GM21723 (cell line): Measurements from ENCODE around the gene REV1.
"Not testable (repeated sequence)": the region's sequence is repeated elsewhere in the genome, so short reads cannot be mapped to it uniquely, and the experiment has no call there.

Experiments
- ATAC-seq: cut with Tn5 transposase; IDR thresholded peaks from one replicate; pipeline ENCODE4 v1.9.1; 2021; ENCODE audit warnings: mild to moderate bottlenecking, moderate library complexity; ENCODE audit not compliant: unreplicated experiment

REV1 gene

DNA sequence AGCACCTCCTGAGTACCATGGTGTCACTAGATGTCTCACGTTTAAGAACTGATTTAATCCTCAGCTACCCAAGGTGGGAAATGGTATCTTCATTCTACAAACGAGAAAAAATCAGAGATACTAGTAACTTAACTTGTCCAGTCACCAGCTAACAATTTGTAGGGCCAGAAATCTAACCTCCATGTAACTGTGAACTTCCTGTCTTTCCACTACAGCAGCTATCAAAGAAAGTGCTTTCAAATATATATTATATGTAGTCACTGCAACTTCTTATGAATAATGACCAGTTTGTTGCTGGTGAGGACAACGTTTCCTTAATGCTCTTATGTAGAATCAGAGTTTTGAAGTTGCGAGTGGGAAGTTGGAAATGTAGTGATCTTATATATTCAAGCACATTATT, 1.9 kb downstream of the REV1 start:
- ATAC-seq: no peak

DNA sequence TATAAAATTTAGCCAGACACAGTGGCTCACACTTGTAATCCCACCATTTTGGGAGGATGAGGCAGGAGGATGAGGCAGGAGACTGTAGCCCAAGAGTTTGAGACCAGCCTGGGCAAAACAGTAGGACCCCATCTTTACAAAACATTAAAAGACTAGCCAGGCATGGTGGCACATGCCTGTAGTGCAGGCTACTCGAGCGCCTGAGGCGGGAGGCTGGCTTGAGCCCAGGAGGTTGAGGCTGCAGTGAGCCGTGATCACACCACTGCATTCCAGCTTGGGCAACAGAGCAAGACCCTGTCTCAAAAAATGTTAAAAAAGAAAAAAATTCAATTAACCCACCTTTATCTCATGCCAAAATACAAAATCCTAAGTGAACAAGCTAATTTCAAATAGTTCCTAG, 4.0 kb downstream of the REV1 start:
- no peak for ATAC-seq

DNA sequence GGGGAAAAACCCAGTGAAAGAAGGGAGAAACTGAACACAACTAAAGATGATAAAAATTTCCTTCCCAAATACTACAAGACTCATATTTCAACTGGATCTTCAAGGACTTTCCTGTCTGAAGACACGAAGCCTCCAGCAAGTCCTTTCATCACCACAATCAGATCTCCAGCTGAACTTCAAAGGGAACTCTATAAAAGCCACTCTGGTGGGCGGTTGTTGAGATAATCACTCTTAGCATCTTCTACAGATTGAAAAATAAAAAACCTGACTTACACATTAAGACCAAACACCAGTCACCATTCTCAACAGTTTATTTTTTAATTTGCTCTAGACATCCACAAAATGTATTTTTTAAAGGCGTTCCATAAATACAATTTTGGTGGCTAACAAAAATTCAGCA, 4.4 kb downstream of the REV1 start:
- no peak for ATAC-seq

DNA sequence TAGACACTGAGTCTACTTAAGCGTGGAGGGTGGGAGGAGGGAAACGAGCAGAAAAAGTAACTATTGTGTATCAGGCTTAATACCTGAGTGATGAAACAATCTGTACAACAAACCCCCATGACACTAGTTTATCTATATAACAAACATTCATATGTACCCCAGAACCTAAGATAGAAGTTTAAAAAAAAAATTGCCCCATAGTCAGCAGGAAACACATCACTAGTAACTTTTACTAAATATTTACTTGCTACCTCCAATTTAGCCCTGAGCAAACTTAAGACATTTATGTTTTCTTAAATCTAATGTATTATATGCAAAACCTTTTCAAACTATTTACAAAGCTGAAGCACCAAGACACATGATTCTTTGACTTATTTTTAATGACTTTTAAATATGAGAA, 5.6 kb downstream of the REV1 start:
- ATAC-seq: no peak

DNA sequence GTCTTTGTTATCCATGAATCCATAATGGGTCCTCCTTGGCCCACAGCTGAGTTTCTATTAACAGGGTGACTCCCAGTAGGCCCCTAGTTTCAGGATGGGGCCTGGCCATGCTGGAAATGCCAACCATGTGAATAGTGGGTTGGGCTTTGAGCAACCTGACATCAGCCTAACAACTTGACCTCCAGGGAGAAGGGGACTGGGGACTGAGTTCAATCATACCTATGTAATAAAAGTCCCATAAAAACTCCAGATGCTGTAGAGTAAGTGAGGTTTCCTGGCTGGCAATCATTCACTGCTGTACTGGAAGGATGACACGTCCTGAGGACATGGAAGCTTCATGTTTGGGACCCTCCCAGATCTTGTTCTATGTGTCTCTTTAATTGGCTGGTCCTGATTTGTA, 7.9 kb downstream of the REV1 start:
- no peak for ATAC-seq

DNA sequence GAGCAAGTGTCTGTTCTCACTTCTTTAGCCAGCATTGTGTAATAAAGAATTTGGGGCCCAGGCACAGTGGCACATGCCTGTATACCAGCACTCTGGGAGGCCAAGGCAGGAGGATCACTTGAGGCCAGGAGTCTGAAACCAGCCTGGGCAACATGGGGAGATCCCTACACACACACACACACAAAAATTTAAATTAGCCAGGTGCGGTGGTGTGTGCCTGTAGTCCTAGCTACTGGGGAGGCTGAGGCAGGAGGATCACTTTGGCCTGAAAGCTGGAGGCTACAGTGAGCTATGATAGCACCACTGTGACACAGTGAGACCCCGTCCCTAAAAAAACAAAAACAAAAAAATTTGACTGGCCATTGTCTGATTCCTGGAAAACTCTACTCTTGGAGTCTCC, 8.3 kb downstream of the REV1 start:
- no peak for ATAC-seq

DNA sequence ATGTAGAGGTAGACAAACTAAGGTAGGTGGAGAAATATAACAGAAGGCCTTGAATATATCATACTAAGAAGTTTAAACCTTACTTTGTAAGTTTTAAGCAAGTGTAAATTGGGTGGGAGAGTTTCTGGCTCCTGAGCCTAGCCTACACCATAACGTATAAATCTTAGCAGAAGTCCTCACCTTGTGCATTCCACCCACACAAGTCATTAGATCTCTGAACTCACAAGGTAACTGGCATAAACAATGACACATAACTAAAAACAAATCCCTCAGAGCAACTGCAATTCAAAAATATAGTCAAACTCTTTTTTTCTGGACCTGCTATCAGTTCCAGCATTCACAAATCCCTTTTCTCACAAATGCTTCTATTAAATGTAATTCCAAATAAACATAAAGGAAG, 9.4 kb downstream of the REV1 start:
- no peak for ATAC-seq

DNA sequence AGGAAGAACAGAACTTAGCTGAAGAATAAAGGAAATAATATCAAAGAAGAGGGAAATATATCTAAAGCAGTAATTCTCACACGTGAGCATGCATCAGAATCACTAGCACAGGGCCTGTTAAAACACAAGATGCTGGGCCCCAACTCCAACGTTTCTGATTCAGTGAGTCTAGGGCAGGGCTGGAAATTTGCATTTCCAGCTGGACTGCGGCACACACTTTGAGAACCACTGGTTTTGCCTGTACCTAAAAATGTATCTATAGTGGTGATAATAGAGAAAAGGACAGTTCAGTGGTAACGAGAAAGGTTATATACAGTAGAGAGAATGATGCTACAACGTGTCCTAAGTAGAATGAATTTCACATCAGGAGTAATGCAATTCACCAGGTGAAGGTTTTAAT, 11.2 kb downstream of the REV1 start:
- ATAC-seq: no peak

DNA sequence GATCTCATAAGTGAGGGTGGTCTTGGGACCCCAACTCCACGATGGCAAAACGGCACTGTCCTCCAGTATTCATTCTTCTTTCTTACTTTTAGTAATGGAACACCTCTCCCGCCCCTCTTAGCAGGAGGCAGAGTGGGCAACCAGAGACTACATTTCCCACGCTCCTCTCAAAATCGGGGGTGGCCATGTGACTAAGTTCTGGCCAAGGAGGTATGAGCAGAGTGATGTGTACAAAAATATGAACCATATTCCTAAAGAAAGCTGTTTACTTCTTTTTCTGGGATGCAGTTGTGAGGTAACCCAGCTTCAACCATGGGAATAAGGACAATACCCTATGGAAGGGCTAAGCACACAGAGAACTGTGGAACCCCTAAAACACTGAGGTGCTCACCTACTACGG, 12.8 kb downstream of the REV1 start:
- ATAC-seq: no peak

DNA sequence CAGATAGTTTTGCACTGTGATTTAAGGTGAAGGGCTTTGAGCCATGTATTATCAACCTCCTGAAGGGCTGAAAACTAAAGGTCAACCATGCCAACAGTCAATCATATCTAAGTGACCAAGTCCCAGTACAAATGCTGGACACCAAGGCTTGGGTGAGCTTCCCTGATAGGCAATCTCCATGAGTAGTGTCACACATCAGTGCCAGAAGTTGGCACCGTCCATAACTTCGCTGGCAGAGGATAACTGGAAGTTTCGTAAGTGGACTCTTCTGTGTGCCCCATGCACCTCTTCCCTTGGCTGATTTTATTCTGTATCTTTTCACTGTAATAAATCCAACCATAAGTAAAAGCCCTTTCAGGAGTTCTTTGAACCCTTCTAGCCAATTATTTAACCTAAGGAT, 13.2 kb downstream of the REV1 start:
- ATAC-seq: no peak

DNA sequence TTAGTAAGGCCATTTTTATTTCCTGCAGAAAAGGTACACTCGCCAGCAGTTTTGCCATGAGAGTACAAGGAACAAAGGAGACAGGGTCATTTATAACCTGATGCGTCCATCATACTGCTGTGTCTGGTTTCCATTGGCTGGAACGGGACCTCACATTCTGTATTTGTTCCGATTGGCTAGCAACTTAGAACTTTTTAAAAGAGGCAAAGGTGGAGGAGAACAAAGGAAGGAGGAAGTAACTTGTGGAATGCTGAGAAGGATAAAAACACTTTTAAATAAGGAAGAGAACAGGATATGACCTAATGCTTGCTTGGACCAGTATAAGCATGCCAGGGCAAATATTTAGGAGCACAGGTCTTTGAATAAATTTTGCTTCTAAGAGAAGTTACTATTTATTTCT, 14.7 kb downstream of the REV1 start:
- not testable (repeated sequence) for ATAC-seq

DNA sequence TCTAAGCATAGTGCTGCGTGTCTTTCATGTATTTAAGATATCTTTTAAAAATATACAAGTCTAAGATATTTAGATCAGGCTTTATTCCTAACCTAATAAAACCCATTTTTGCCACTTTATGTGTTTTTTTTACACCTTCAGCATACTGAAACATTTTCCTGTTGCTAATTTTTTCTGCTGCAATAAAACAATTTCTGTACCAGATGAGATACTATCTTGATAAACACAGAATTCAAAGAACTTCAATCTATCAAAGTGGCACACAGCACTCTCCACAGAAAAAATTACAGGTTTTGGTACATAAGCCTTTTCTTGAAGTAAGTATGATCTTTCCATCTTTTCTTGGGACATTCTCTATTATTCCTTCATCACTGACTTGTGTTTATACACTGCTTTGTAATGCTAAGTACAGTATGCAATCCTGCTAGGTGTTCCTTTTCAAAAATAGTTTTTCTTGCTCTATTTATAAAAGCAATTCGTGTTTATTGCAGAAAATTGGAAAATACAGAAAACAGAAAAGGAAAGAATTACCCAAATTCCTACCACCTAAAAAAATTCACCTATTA, 16.2 kb downstream of the REV1 start:
- no peak for ATAC-seq

DNA sequence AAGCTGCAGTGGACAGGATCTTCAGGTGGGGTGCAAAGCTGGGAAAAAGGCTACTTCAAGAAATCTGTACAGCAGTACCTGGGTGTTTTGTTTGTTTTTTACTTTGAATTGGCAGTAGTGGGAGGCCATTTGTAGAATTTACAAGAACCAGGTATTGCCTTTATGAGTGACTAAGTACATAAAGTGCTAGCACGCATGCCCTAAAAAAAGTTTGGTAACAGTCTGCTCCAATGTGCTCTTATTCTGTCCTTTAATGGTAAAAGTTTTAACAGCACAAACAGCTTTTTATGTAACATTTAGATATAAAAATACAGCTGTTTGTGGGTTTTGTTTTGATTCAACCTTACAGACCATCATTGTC, 17.2 kb downstream of the REV1 start:
- ATAC-seq: no peak

DNA sequence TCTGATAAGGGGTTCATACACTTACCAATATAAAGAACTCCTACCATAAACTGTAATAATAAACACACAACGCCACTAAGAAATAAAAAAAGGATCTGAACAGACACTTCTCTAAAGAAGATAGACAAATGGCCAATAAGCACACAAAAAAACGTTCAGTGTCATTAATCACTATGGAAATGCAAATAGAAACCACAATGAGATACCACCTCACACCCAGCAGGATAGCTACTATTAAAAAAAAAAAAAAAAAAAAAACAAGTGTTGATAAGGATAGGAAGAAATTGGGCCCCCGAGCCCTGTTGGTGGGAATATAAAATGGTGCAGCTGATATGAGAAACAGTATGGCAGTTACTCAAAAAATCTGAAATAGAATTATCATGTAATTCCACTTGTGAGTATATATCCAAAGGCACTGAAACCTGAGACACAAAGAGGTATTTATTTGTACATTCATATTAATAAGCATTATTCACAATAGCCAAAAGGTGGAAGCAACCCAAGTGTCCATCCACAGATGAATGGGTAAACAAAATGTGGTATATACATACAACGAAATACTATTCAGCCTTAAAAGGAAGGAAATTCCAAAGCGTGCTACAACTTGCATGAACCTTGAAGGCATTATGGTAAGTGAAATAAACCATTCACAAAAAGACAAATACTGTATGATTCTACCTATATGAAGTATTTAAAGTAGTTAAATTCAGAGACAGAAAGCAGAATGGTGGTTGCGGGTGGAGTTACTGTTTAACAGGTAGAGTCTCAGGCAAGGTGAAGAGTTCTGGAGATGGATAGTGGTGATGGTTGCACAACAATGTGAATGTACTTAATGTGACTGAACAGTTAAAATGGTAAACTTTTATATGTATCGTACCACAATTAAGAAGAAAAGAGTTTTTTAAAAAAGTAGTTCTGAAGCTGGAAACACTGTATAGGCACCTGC, 17.9 kb downstream of the REV1 start:
- no peak for ATAC-seq

DNA sequence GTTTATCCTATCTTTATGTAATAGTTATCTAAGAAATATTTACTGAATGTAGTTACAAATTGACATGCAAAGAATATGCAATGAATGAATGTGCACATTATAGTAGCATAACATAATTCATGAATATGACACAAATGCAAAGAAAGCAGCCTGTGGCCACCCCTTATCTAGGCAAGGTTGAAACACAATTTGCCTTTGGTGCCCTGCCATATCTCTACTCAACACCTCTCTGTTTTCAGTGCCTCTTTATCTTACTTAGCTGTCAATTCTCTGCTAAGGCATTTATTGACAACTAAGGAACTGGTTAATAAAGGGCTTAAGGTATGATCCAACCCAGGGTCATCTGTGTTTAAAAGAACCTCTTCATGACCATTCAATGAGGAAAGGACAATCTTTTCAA, 18.9 kb downstream of the REV1 start:
- ATAC-seq: no peak

DNA sequence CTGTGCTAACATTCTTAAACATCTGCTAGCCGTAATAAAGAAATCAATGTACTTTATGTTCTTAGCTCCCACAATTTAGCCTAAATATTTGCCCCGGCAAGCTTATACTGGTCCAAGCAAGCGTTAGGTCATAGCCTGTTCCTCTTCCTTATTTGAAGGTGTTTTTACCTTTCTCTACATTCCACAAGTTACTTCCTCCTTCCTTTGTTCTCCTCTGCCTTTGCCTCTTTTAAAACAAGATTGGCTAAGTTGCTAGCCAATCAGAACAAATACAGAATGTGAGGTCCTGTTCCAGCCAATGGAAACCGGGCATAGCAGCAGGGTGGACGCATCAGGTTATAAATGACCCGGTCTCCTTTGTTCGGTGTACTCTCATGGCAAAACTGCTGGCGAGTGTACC, 19.4 kb downstream of the REV1 start:
- not testable (repeated sequence) for ATAC-seq

DNA sequence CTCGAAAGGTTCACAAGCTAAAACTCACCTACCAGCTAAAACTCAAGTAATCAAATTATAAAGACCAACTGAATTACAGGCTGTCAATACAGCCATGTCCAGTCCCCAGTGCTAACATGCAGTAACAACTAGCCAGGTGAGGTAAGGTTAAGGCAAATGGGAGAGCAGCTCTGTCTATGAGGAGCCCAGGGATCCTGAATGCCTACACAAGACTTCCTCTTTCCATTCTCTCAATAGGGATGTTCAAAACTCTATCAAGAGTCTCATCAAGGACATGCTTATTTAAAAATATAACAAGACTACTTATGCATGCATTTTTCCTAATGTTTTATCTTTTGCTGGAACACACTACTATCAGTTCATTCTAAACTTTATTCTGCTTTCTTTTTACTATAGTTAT, 20.4 kb downstream of the REV1 start:
- no peak for ATAC-seq

DNA sequence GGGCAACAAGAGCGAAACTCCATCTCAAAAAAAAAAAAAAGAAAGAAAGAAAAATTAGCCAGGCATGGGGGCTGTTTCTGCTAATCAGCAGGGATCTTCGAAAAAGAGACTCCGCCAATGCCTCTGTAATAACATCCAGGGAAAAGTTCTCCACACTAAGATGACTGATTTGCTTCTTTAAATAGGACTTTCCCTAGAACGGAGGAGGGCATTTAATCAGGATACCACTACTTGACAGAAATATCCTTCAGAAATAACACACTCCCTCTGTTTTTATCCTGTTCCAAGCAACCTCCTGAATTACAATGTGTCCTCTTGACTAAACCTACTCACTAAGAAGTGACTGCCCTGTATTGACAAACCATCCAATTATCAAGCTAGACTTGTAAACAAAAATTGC, 21.7 kb downstream of the REV1 start:
- no peak for ATAC-seq

DNA sequence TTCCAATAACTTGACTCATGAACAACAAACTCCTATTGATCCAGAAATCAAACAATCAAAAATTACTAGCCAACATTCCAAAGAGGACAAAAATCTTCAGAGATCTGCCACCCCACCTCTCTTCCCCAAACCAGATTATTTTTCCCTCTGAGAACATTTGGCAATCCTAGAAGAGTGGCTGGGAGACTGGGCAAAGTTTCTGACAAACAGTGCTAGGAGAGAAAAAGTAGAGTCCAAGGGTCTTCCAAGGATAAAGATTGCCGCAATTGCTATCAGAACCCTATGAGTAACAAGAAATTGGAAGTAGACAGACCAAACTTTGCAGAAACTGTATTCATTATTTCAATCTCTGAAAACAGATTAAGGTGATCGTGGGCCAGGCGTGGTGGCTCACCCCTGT, 22.4 kb downstream of the REV1 start:
- ATAC-seq: no peak

DNA sequence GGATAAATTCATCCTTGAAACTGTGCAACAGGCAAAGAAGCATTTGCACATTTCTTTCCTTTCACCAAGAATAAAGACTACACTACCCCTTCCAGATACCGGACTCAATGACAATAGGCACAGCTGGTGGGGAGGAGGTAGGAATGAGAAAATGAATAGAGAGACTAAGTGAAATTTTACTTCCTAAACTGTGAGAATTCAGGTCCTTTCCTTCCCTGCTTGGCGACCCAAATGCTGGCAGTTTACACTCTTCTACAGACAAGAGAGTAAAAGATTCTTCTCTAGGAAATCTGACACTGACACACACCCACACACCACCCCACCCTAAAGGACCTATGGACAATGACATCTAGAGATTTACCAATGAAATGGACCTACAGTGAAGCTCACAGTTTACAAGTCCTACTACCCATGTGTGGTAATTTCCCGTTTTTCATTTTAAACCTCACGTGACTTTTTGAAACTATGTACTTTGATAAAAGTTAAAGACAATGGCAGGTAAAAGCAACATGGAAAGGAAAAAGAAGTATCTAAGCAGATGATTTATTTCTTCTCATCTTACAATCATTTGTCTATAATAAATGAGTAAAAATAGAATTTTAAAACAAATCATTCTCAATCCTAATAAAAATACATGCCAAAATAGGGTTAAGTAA, 27.9 kb downstream of the REV1 start:
- no peak for ATAC-seq

DNA sequence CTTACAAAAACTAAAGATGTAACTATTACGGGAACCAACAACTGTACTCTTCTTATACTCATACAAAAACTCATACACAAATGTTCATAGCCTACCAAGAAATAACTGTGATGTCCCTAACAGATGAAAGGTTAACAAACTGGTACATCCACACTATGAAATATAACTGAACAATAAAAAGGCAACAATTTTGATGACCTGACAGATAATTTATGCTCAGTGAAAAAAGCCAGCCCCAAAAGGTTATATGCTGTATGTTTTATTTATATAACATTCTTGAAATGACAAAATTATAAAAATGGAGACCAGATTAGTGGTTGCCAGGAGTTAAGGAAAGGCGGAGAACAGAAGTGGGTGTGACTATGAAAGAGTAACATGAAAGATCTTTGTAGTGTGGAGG, 31.3 kb downstream of the REV1 start:
- ATAC-seq: no peak

DNA sequence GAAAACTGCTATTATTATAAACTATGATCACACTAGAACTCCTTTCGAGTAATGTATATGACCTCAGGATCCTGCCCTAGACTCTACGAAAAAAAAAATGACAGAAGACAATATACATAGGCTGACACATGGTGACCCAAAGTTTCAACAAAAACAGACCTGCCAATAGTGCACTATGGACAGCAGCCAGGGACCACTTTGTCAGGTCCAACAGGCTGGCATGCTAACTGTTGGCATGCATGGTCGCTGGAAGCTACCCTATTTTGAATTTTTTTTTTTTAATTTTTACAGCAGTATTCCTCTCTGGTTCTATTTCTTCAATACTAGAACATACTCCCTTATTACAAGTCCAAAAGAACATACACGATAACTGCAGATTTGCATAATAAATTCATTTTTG, 38.1 kb downstream of the REV1 start:
- ATAC-seq: no peak
